HG03064 (cell line): Measurements from ENCODE around the gene SYN1.

ENCODE experiments used
- ATAC-seq: cut with Tn5 transposase; IDR thresholded peaks from one replicate; pipeline ENCODE4 v1.9.1; 2021; ENCODE audit warnings: low read depth; ENCODE audit not compliant: unreplicated experiment

Gene SYN1

GRCh38 chrX:47574547-47575301 is 44.9 kb downstream of the SYN1 start:
- ATAC-seq: no peak

DNA sequence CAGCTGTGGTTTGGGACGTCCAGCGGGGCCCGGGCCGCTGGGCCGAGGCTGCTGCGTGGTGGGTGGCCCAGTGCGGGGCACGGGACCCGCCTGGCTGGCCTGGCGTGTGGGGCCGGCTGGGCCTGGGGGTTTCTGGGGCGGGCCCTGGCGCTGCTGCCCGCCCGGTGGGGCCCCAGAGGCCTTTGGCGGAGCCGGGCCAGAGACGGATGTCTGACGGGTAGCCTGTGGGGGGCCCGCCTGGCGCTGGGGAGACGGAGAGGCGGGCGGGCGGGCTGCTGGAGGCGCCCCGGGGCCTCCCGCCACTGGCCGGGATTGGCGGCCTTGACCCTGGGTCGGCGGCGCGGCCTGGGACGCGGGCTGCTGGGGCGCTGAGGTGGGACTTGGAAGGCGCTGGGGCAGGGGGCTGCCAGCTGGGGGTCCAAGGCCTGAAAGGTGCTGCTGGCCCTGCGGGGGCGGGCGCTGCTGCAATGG is 45.5 kb downstream of the SYN1 start:
- no peak for ATAC-seq

DNA sequence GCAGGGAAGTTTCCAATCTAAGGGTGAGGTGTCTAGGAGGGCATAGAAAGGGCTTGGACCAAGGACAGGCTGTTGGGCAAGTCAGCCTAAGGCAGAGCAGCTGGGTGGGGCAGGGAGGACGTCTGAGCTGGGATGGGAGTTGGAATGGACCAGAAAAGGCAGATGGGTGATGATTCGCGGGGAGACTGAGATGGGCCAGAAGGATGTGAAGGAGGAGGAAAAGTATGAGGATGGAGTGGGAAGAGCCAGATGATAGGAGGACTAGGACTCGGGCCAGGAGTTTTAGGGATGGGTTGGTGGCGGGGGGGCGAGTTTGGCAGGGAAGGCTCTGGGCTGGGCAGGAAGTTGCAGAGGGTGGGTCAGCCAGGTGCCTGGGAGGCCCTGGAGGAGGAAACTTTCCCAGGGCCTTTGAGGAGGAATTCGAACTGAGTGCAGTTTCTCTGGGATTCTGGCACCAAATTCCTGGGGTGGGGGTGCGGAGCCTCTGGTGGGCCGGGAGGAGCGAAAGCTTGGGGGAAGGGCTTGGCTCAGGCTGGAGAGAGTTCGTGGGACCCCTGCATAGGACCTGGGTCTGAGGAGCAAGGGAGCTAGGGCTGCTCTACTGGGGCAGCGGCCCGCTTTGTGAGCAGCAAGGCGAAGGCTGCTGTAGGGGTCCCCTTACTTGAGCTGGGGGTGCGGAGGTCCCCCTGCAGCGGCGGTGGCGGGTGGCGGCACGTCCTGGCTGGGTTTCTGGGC is 46.1 kb downstream of the SYN1 start:
- no peak for ATAC-seq

- ATAC-seq: no peak
Measured at GRCh38 chrX:47572773-47573340, 46.8 kb downstream of the SYN1 start.

GRCh38 chrX:47571896-47572295 is 47.8 kb downstream of the SYN1 start:
- ATAC-seq: no peak

- ATAC-seq: no peak
Measured at GRCh38 chrX:47571215-47571614, 48.4 kb downstream of the SYN1 start.

DNA sequence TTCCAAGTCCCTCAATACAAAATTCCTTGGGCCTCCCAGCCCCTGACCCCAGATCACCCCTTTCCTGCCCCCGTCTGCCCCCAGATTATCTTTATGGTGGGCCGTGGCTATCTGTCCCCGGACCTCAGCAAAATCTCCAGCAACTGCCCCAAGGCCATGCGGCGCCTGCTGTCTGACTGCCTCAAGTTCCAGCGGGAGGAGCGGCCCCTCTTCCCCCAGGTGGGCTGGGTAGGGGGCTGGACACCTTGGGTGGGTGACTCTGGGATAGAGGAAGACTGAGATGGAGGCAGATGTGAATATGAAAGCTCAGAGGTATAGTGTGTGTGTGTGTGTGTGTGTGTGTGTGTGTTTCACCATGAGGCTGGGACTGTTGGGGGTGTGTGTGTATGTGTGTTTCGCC is 48.9 kb downstream of the SYN1 start:
- no peak for ATAC-seq

DNA sequence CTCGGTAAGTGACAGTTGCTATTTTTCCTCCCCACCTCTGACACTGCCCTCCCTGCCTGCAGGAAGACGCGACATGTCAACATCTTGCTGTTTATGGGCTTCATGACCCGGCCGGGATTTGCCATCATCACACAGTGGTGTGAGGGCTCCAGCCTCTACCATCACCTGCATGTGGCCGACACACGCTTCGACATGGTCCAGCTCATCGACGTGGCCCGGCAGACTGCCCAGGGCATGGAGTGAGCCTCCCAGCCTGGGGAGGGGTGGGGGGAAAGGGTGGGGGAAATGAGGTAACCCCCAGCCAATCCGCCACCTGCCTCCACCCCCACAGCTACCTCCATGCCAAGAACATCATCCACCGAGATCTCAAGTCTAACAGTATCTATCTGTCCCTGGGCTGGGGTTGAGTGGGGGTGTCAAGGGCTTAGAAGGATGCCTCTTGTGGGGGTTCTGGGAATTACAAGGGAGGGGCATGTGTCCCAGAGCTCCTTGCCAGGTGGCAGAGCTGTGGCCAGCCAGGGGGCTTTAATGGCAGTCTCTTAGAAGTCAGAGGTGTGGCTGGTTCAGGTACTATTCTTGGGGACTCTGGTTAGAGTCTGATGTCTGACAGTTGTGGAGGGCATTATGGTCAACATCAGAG is 50.9 kb downstream of the SYN1 start:
- no peak for ATAC-seq

- no peak for ATAC-seq
Measured at GRCh38 chrX:47566841-47567240, 52.8 kb downstream of the SYN1 start.

DNA sequence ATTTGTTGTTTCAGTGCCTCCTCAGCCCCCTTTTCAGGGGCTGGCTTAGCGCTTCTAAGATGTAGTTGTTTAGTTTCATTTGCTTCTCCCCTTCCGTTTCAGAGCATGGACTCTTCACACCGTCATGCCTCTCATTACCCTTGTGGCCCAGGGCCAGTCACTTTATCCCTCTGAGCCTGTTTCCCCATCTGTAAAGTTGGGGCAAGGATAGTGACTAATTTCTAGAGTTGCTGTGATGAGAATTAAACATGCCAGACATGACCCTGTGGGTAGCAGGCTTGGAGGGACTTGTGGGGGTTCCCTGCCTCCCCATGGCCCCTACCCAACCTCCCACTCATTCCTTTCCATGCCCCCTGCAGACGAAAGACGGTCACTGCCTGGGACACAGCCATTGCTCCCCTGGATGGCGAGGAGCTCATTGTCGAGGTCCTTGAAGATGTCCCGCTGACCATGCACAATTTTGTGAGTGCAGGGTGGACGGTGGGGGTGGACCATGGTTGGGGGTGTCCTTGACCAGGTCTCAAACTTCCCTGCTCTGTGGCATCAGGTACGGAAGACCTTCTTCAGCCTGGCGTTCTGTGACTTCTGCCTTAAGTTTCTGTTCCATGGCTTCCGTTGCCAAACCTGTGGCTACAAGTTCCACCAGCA is 55.1 kb downstream of the SYN1 start:
- no peak for ATAC-seq

DNA sequence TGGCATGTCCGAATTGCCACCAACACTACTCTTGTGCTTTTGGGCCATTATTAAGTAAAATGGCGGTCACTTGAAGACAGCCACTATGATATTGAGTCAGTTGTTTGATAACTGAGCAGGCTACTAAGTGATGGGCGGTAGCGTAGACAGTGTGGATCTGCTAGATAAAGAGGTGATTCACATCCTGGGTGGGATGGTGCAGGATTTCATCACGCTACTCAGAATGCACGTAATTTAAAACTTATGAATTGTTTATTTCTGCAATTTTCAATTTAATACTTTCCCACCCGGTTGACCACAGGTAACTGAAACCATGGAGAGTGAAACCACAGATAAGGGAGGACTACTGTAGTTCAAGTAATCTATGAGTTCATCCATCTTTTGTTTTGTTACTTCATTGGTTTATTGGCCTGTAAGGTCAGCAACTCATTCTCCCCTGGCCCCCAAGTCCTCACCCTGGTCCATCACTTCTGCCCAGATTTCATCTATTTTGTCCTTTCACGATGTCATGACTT is 55.8 kb downstream of the SYN1 start:
- ATAC-seq: no peak

DNA sequence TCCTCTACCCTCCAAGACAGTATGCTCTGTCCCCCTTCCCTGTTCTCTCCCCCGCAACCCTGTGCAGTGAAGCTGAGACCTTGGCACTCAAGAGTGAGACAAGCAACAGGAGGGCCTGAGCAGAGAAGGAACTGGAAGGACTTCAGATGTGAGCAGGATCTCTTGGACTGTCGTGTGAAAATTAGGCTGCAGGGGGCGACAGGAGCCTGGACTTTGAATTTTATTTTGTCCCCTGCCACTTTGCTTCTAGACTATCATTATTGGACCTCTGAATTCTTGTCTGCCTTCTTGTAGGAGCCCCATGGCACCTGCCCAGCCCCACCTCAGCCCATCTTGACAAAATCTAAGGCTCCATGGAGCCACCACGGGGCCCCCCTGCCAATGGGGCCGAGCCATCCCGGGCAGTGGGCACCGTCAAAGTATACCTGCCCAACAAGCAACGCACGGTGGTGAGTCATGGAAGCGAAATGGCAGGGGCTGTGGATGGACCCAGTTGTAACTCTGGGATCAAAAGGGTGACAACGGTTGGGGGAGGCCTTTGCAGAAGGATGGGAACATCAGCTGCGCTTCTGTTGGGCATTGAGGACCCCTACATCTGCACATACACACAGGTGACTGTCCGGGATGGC is 56.9 kb downstream of the SYN1 start:
- ATAC-seq: no peak

GRCh38 chrX:47561659-47562151 is 58.0 kb downstream of the SYN1 start:
- no peak for ATAC-seq

DNA sequence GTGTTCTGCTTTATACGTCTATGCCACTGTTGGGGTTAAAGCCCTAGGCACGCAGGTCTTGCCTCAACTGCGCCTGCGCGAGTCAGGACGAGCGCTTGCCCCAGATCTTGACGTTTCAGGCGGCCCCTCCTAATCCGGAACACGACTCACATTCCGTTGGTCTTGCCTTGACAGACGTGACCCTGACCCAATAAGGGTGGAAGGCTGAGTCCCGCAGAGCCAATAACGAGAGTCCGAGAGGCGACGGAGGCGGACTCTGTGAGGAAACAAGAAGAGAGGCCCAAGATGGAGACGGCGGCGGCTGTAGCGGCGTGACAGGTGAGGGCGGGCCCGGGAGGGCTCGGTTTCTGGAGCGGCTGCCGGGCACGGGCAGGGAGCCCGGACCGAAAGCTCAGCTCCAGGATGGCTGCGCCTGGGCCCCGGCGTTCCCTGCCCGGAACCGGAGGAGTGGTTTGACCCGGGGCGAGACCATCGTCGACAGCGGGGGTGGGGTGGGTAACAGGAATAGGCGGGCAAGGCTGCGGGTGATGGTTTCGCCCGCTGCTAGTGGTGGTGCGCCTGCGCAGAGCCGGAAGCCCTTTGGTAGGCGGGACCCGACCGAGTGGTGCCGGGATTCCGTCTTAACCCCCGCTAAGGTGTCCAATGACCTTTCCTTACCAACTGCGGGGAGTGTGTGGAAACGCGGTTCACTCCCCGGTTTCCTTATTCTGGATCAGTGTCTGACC is 58.6 kb downstream of the SYN1 start, which contains the start of gene ARAF:
ARAF (plus strand) TSS at position 272 of the 725 bp plus-strand sequence. CDS start 1,763 bp downstream, outside the sequence.
- peak; percentile 82 for ATAC-seq

DNA sequence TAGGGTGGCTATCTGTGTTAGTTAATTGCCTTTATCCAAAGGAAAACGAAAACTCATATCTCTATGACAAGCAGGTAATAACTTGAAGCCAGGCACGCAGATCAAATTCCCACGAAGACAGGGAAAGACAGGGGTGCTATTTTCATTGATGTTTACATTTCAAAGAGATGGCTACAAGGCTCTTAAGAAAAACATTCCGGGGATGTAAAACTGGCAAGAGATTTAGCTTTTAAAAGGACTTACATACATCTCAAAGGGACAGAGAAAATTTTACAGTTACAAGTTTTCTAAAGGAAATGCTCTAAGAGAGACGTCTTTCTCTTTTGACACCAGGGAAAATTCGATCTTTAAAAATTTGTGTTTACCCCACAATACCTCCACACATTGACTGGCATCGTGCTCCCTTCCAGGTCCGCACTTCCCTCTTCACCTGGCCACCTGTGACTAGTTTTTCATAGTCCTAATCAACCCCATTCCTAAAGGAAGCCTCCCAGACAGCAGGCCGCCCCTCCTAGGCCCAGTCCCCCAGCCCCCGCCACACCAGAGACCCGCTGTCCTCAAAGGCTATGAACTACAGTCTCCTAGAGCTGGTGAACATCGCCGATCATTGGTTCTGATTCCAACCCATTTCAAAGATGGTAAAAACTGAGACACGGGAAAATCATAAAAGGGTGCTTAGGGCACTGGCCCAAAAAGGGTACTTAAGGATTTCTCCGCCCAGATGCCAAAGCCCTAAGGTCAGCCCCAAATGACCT is 59.3 kb downstream of the SYN1 start:
- ATAC-seq: no peak

DNA sequence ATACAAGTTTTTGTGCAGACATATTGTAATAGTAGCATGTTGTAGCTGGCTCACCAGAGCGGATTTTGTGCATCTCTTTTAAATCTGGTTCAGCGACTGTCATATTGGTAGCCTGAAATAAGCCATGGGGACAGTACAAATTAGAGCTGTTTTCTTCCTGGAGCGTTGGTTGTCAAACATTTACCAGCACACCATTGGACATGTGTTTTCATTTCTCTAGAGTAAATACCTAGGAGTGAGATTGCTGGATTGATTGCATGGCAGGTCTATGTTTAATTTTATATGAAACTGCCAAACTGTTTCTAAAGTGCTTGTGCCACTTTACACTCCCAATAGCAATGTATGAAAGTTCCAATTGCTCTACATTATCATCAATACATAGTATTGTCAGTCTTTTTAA is 61.2 kb downstream of the SYN1 start:
- no peak for ATAC-seq

GRCh38 chrX:47556045-47556623 is 63.5 kb downstream of the SYN1 start:
- peak; percentile 87 for ATAC-seq

DNA sequence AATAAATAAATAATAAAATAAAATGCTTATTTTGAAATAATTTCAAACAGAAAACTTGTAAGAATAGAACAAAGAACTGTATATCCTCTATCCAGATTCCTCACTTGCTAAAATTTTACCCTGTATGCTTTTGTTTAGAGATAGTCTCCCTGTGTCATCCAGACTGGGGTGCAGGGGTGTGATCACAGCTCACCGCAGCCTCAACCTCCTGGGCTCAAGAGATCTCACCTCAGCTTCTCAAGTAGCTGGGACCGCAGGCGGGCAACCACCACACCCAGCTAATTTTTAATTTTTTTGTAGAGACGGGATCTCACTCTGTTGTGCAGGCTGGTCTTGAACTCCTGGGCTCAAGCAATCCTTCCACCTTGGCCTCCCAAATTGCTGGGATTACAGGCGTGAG is 76.2 kb downstream of the SYN1 start:
- no peak for ATAC-seq
